Inflammatory macrophage (primary cell): ENCODE measurements around the gene VPS13D.

Source experiments
- DNase-seq, 2 donors: peaks; one replicate each; pipeline ENCODE4 v3.0.0-alpha.2; 2020 to 2022

VPS13D gene

GRCh38 chr1:12472798-12473551 is 243.1 kb downstream of the VPS13D start:
- peak; percentile 9 to 20 for DNase-seq

- no peak for DNase-seq
These were observed 243.9 kb downstream of the VPS13D start for GRCh38 chr1:12473596-12474362.

- peak; percentile 22 to 32 for DNase-seq
These were observed 245.3 kb downstream of the VPS13D start for GRCh38 chr1:12475101-12475500.

- DNase-seq: no peak
These were observed 245.7 kb downstream of the VPS13D start for GRCh38 chr1:12475530-12475934.

GRCh38 chr1:12475947-12476346 is 246.1 kb downstream of the VPS13D start:
- no peak for DNase-seq

GRCh38 chr1:12477314-12477713 is 247.5 kb downstream of the VPS13D start:
- DNase-seq: no peak

- peak in 1 of 2 donors; percentile 7 for DNase-seq
These were observed 248.2 kb downstream of the VPS13D start for GRCh38 chr1:12477936-12478611.

GRCh38 chr1:12478612-12478985 is 248.8 kb downstream of the VPS13D start:
- DNase-seq: no peak

GRCh38 chr1:12479311-12479710 is 249.5 kb downstream of the VPS13D start:
- no peak for DNase-seq

- no peak for DNase-seq
These were observed 250.2 kb downstream of the VPS13D start for GRCh38 chr1:12480041-12480440.

- peak; percentile 54 to 68 for DNase-seq
These were observed 251.0 kb downstream of the VPS13D start for GRCh38 chr1:12480748-12481362.

GRCh38 chr1:12481928-12482327 is 252.1 kb downstream of the VPS13D start:
- no peak for DNase-seq

GRCh38 chr1:12482988-12483387 is 253.2 kb downstream of the VPS13D start:
- no peak for DNase-seq

- DNase-seq: no peak
These were observed 255.6 kb downstream of the VPS13D start for GRCh38 chr1:12485231-12486058.

GRCh38 chr1:12486059-12486341 is 256.2 kb downstream of the VPS13D start:
- no peak for DNase-seq

GRCh38 chr1:12486401-12487005 is 256.7 kb downstream of the VPS13D start:
- DNase-seq: no peak

- no peak for DNase-seq
These were observed 257.7 kb downstream of the VPS13D start for GRCh38 chr1:12487520-12487919.

- no peak for DNase-seq
These were observed 259.0 kb downstream of the VPS13D start for GRCh38 chr1:12488666-12489354.

- no peak for DNase-seq
These were observed 260.8 kb downstream of the VPS13D start for GRCh38 chr1:12490532-12491142.

GRCh38 chr1:12491656-12492055 is 261.8 kb downstream of the VPS13D start:
- DNase-seq: no peak

GRCh38 chr1:12495725-12496124 is 265.9 kb downstream of the VPS13D start:
- DNase-seq: no peak
